ENCODE results near the gene METTL23. TPM values are rescaled to one million over a fixed set of nuclear protein-coding genes. Genes with fewer than 3 reads are reported as not detected.

METTL23 gene
- total RNA-seq, 1 experiment from 2014 or later, result 40.5 TPM

DNA sequence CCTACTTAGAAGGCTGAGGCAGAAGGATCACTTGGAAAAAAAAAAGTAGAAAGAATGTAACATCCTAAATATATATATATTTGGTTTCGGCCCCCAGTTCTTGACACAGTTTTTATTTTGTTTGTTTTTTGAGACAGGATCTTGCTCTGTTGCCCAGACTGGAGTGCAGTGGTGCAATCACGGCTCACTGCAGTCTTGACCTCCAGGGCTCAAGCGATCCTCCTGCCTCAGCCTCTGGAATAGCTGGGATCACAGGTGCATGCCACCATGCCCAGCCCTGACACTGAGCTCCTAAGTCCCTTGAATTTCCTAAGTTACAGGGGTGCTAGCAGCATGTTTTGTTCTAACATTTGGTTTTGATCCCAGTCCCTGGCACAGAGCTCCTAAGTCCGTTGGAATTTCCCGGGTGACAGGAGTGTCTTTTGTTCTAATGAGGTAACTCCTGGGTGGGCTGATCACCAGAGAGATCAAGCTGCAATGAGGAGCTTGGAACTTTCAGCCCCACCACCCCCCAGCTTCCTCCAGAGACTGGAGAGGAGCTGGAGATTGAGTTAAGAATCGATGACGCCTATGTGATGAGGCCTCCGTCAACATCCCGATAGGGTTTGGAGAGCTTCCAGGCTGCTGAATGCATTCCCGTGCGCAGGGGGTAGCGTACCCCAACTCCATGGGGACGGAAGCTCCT lies 35.9 kb upstream of the METTL23 start:
- no peak for DNase-seq
- no peaks in the 10 kb centered on the region for H3F3A ChIP-seq (ENCODE audit: insufficient read depth, low read depth)
- CTCF ChIA-PET, result no interaction called here
- no peaks in the 10 kb centered on the region for H3K4me1 ChIP-seq (replicated peaks; ENCODE audit: insufficient read depth)
- intact Hi-C loops (cut with micrococcal nuclease; ENCODE audit: unreplicated experiment), result no loop called here
- no peaks in the 10 kb centered on the region for H3K9me3 ChIP-seq (ENCODE audit: insufficient read depth, low read depth)
- no peaks in the 10 kb centered on the region for H3K79me2 ChIP-seq (ENCODE audit: low read depth)
- H2AFZ ChIP-seq, result no peak overlapping the region
- no peaks in the 10 kb centered on the region for H4K20me1 ChIP-seq (ENCODE audit: insufficient read depth)
- no peaks in the 10 kb centered on the region for H3K9me2 ChIP-seq (ENCODE audit: insufficient read depth)
- no peak overlapping the region for H3K4me3 ChIP-seq
- H3K4me2 ChIP-seq, result no peak overlapping the region
- TF ChIP-seq, protein P1, sequence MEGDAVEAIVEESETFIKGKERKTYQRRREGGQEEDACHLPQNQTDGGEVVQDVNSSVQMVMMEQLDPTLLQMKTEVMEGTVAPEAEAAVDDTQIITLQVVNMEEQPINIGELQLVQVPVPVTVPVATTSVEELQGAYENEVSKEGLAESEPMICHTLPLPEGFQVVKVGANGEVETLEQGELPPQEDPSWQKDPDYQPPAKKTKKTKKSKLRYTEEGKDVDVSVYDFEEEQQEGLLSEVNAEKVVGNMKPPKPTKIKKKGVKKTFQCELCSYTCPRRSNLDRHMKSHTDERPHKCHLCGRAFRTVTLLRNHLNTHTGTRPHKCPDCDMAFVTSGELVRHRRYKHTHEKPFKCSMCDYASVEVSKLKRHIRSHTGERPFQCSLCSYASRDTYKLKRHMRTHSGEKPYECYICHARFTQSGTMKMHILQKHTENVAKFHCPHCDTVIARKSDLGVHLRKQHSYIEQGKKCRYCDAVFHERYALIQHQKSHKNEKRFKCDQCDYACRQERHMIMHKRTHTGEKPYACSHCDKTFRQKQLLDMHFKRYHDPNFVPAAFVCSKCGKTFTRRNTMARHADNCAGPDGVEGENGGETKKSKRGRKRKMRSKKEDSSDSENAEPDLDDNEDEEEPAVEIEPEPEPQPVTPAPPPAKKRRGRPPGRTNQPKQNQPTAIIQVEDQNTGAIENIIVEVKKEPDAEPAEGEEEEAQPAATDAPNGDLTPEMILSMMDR (conservative IDR thresholded peaks at IDR 0.05), result no peak
- no peak for TF ChIP-seq EZH2 (IDR thresholded peaks at IDR 0.05; ENCODE audit: low read depth)
- BruUV-seq (replicated peaks), result no TSS peak
- POLR2A ChIA-PET (ENCODE audit: unreplicated experiment), result no interaction called here
- no peaks in the 10 kb centered on the region for H3K27me3 ChIP-seq (ENCODE audit: insufficient read depth, low read depth)
- H3K27ac ChIP-seq, result no peak overlapping the region
- H3K36me3 ChIP-seq (ENCODE audit: low read depth), result no peaks in the 10 kb centered on the region

DNA sequence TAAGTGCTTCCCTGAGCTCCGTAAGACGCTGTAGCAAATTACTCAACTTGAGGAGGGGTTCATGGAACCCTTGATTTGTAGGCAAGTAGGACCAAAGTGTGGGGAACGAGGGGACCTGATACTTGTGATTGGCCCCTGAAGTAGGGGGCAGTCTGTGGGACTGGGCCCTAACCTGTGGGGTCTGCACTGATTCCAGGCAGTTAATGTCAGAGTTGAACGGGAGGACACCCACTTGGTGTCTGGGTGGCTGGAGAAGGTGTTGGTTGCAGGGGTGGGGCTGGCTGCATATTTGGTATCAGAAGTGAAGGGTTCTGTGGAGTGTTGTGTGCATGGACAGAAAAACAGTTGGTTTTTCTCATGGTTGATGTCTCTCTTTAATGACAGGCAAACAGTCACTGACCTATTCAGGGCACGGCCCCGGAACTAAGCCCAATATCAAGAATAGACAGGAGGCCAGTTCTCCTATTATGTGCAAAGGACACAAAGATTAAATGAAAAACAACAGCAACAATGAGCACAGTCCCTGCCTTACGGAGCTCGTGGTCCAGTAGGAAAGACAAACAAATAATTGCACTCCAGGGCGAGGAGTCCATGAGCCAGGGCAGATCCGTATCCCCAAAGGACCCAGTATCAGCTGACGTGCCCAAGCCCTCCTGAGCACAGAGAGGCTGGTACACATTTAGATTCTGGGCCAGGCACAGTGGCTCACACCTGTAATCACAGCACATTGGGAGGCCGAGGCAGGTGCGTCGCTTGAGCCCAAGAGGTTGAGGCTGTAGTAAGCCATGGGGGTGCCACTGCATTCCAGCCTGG lies 35.1 kb upstream of the METTL23 start:
- no peak for DNase-seq
- ChIA-PET POLR2A (ENCODE audit: unreplicated experiment) (no interaction called here), CTCF (no interaction called here)
- H3K9me2 ChIP-seq (ENCODE audit: insufficient read depth), result no peaks in the 10 kb centered on the region
- H3K27me3 ChIP-seq (ENCODE audit: insufficient read depth, low read depth), result no peaks in the 10 kb centered on the region
- no peak overlapping the region for H3K27ac ChIP-seq
- H3K79me2 ChIP-seq (ENCODE audit: low read depth), result no peaks in the 10 kb centered on the region
- H3F3A ChIP-seq (ENCODE audit: insufficient read depth, low read depth), result no peaks in the 10 kb centered on the region
- H3K4me3 ChIP-seq, result no peak overlapping the region
- no peak overlapping the region for H2AFZ ChIP-seq
- no peaks in the 10 kb centered on the region for H3K36me3 ChIP-seq (ENCODE audit: low read depth)
- intact Hi-C loops (cut with micrococcal nuclease; ENCODE audit: unreplicated experiment), result no loop called here
- H3K4me2 ChIP-seq, result no peak overlapping the region
- no peaks in the 10 kb centered on the region for H3K4me1 ChIP-seq (replicated peaks; ENCODE audit: insufficient read depth)
- no peaks in the 10 kb centered on the region for H4K20me1 ChIP-seq (ENCODE audit: insufficient read depth)
- no TSS peak for BruUV-seq (replicated peaks)
- no peaks in the 10 kb centered on the region for H3K9me3 ChIP-seq (ENCODE audit: insufficient read depth, low read depth)
- no peak for TF ChIP-seq EZH2 (IDR thresholded peaks at IDR 0.05; ENCODE audit: low read depth)
- TF ChIP-seq, protein P1 (conservative IDR thresholded peaks at IDR 0.05), result no peak

DNA sequence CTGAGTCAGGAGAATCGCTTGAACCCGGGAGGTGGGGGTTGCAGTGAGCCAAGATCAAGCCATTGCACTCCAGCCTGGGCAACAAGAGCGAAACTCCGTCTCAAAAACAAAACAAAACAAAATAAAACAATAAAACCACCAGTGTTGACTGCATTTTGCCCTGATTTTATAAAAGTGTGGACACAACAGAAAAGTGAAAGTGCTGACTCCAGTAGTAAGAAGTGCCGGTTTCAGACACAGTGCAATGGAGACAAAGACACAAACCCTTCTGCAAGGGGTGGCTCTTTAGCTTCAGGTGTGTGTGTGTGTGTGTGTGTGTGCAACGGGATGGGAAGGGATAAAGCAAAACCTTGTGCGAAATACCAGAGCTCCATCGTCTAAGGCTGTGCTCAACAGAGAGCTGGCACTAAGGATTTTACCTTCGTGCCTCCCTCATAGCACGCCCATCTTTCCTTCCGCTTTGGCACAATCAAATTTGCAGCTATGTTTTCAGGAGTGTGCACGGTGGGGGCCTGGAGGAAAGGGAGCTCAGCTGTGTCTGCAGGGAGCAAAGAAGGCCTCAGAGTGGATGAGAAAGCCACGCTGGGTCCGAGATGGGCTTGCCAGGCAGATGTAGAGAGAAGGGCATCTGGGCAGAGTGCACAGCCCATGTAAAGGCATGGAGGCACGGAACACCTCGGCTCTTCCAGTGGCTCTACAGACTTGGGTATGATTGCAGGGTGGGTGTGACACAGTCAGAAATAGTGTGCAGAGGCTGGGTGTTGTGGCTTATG lies 31.4 kb upstream of the METTL23 start:
- Histone ChIP-seq H3K4me2 (no peak overlapping the region), H3K9me3 (ENCODE audit: insufficient read depth, low read depth) (no peaks in the 10 kb centered on the region), H3F3A (ENCODE audit: insufficient read depth, low read depth) (no peaks in the 10 kb centered on the region), H3K27ac (no peak overlapping the region), H3K36me3 (ENCODE audit: low read depth) (no peaks in the 10 kb centered on the region), H3K79me2 (ENCODE audit: low read depth) (no peaks in the 10 kb centered on the region), H3K4me3 (no peak overlapping the region), H3K9me2 (ENCODE audit: insufficient read depth) (no peaks in the 10 kb centered on the region), H3K4me1 (replicated peaks; ENCODE audit: insufficient read depth) (no peaks in the 10 kb centered on the region), H3K27me3 (ENCODE audit: insufficient read depth, low read depth) (no peaks in the 10 kb centered on the region), H2AFZ (no peak overlapping the region), H4K20me1 (ENCODE audit: insufficient read depth) (no peaks in the 10 kb centered on the region)
- ChIA-PET POLR2A (ENCODE audit: unreplicated experiment) (interaction anchor here (0.6 kb wide), 1 partner anchor 41 kb away, joined by 3 read pairs; no protein-coding TSS in a partner anchor), CTCF (no interaction called here)
- intact Hi-C loops (cut with micrococcal nuclease; ENCODE audit: unreplicated experiment), result no loop called here
- TF ChIP-seq, protein P1 (conservative IDR thresholded peaks at IDR 0.05), result no peak
- no peak for TF ChIP-seq EZH2 (IDR thresholded peaks at IDR 0.05; ENCODE audit: low read depth)
- BruUV-seq (replicated peaks), result no TSS peak
- no peak for DNase-seq

All from PC-9 (cell line).